Transverse colon (tissue), 4 donors: ENCODE measurements around the gene MYOZ3.

ENCODE experiments used
- CTCF ChIP-seq, 5 experiments: fragments of 200-600 bp in 3 of 5; fragments of 450-650 bp in 2 of 5; sonication (generic) in 3 of 5; IDR thresholded peaks; 1 replicate in 2 of 5; 2 replicates in 3 of 5; pipeline ENCODE4 v1.5.1; 2016 to 2017; ENCODE audit warnings: antibody characterized with exemption in 5 of 5, inconsistent platforms in 3 of 5, mild to moderate bottlenecking in 2 of 5, moderate library complexity in 1 of 5
- POLR2AphosphoS5 ChIP-seq, 3 donors: sonication (generic); formaldehyde crosslinking; IDR thresholded peaks; one replicate each; pipeline ENCODE4 v1.6.1; 2016; ENCODE audit warnings: antibody characterized with exemption in 3 of 3

GRCh38 chr5:150675069-150675468 lies 14.0 kb downstream of the MYOZ3 start:
- TF ChIP-seq CTCF (IDR thresholded peaks at IDR 0.05), result no peak
- TF ChIP-seq POLR2AphosphoS5 (IDR thresholded peaks at IDR 0.05), result no peak
